ENCODE data around the gene PAX7.

GRCh38 chr1:18649693-18650370 is 19.2 kb downstream of the PAX7 start:
- no peak for TF ChIP-seq CTCF (IDR thresholded peaks at IDR 0.05)
- no peak for TF ChIP-seq POLR2A (IDR thresholded peaks at IDR 0.05)
